ENCODE results near the gene PRR14L.
"Not testable (repeated sequence)": the region's sequence is repeated elsewhere in the genome, so short reads cannot be mapped to it uniquely, and the experiment has no call there.

PRR14L gene

GRCh38 chr22:31749636-31750364 is at the start of gene PRR14L:
Gene PRR14L (minus strand): TSS chr22:31750132. CDS start chr22:31738860, 11,272 bp downstream.
- Mint-ChIP-seq H3K9me3 (no peaks in the 10 kb centered on the region), H3K27ac (peak within 1 kb of the TSS; percentile 100)

DNA sequence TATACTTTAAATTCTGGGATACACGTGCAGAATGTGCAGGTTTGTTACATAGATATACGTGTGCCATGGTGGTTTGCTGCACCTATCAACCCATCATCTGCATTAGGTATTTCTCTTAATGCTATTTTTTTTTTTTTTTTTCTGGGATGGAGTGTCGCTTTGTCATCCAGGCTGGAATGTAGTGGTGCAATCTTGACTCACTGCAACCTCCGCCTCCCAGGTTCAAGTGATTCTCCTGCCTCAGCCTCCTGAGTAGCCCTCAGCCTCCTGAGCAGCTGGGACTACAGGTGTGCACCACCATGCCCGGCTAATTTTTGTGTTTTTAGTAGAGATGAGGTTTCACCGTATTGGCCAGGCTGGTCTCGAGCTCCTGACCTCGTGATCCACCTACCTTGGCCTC is 49.4 kb upstream of the PRR14L start:
- H3K4me3 Mint-ChIP-seq, H3K27ac Mint-ChIP-seq, H3K9me3 Mint-ChIP-seq, H3K27me3 Mint-ChIP-seq, H3K4me1 Mint-ChIP-seq: not testable (repeated sequence)
- peaks cover 14% of the 10 kb centered on the region for H3K36me3 Mint-ChIP-seq

More at GRCh38 chr22:31749636-31750364, at the start of gene PRR14L:
- H3K36me3 Mint-ChIP-seq, result peaks cover 4% of the 10 kb centered on the region
- H3K4me1 Mint-ChIP-seq, result peaks cover 56% of the 10 kb centered on the region
- H3K4me3 Mint-ChIP-seq, result peak within 1 kb of the TSS; percentile 96
- H3K27me3 Mint-ChIP-seq, result no peaks in the 10 kb centered on the region

- Mint-ChIP-seq H3K27ac (no peak overlapping the region), H3K4me3 (no peak overlapping the region), H3K27me3 (no peaks in the 10 kb centered on the region), H3K9me3 (no peaks in the 10 kb centered on the region), H3K4me1 (no peaks in the 10 kb centered on the region), H3K36me3 (no peaks in the 10 kb centered on the region)
Observed at GRCh38 chr22:31790240-31790639, 40.3 kb upstream of the PRR14L start.

DNA sequence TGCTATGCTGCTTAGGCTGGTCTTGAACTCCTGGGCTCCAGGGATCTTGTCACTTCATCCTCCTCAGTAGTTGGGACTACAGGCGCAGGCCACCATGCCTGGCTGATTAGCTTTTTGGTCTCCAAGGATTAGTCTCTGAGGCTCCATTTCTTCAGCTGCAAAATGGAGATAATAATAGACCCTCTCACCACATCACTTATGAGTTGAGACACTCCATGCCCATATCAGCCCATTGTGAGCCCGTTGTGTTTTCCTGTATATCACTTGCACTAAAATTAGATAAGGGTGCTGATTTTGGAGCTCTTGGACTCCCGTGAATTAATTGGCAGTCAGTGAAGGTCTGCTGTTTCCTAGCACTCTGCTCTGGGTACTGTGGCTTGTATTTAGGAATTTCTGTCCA is 39.9 kb upstream of the PRR14L start:
- Mint-ChIP-seq H3K36me3 (peaks cover 3% of the 10 kb centered on the region), H3K9me3 (no peaks in the 10 kb centered on the region), H3K4me1 (no peaks in the 10 kb centered on the region), H3K27ac (no peak overlapping the region), H3K27me3 (no peaks in the 10 kb centered on the region), H3K4me3 (no peak overlapping the region)

GRCh38 chr22:31776231-31776630 is 26.3 kb upstream of the PRR14L start:
- Mint-ChIP-seq H3K4me1 (no peaks in the 10 kb centered on the region), H3K27ac (no peak overlapping the region), H3K9me3 (no peaks in the 10 kb centered on the region), H3K4me3 (no peak overlapping the region), H3K36me3 (peaks cover 8% of the 10 kb centered on the region), H3K27me3 (no peaks in the 10 kb centered on the region)

GRCh38 chr22:31773416-31773815 is 23.5 kb upstream of the PRR14L start:
- no peaks in the 10 kb centered on the region for H3K9me3 Mint-ChIP-seq
- H3K27ac Mint-ChIP-seq, result no peak overlapping the region
- H3K4me3 Mint-ChIP-seq, result no peak overlapping the region
- H3K36me3 Mint-ChIP-seq, result no peaks in the 10 kb centered on the region
- H3K4me1 Mint-ChIP-seq, result no peaks in the 10 kb centered on the region
- no peaks in the 10 kb centered on the region for H3K27me3 Mint-ChIP-seq

DNA sequence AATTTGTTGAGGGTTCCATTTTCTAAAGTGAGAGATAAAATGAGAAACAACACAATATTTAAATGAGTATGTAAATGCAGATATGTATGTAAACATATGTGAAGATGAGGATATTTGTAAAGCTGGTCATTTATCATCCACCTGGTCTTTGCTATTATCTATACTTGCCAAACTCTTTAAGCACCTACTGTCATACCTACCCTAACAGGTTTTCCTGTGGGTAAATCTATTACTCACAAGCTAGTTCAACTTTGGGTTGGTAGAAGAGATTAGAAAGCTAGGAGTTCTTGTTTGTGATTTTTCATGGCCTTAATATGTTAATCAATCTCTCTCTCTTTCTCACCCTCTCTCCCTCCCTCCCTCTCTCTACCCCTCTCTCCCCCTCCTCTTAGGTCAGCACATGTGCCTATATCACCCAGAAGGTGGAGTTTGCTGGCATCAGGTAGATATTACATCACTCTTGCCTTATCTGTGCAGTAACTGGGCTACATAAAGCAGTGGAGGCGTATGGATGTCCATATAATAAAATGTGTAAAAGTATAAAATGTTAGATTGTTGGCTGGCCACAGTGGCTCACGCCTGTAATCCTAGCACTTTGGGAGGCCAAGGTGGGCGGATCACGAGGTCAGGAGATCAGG is 18.6 kb upstream of the PRR14L start:
- Mint-ChIP-seq H3K4me3 (no peak overlapping the region), H3K36me3 (peaks cover 11% of the 10 kb centered on the region), H3K4me1 (peaks cover 5% of the 10 kb centered on the region), H3K27ac (no peak overlapping the region), H3K27me3 (no peaks in the 10 kb centered on the region), H3K9me3 (no peaks in the 10 kb centered on the region)

GRCh38 chr22:31764785-31765184 is 14.9 kb upstream of the PRR14L start:
- Mint-ChIP-seq H3K36me3 (peaks cover 14% of the 10 kb centered on the region), H3K27ac (peak overlapping the region; percentile 10)

GRCh38 chr22:31758860-31759259 is 8.9 kb upstream of the PRR14L start:
- not testable (repeated sequence) for H3K4me3 Mint-ChIP-seq, H3K9me3 Mint-ChIP-seq, H3K27ac Mint-ChIP-seq, H3K27me3 Mint-ChIP-seq, H3K36me3 Mint-ChIP-seq
- peaks cover 15% of the 10 kb centered on the region for H3K4me1 Mint-ChIP-seq

More at GRCh38 chr22:31764785-31765184, 14.9 kb upstream of the PRR14L start:
- no peaks in the 10 kb centered on the region for H3K27me3 Mint-ChIP-seq
- peaks cover 5% of the 10 kb centered on the region for H3K4me1 Mint-ChIP-seq
- no peaks in the 10 kb centered on the region for H3K9me3 Mint-ChIP-seq
- no peak overlapping the region for H3K4me3 Mint-ChIP-seq

GRCh38 chr22:31757265-31757664 is 7.3 kb upstream of the PRR14L start:
- Mint-ChIP-seq H3K27me3 (no peaks in the 10 kb centered on the region), H3K4me3 (no peak overlapping the region), H3K27ac (no peak overlapping the region), H3K4me1 (peaks cover 25% of the 10 kb centered on the region), H3K9me3 (no peaks in the 10 kb centered on the region), H3K36me3 (peaks cover 3% of the 10 kb centered on the region)

GRCh38 chr22:31754813-31755212 is 4.9 kb upstream of the PRR14L start:
- Mint-ChIP-seq H3K4me3 (peak overlapping the region; percentile 96), H3K4me1 (peaks cover 34% of the 10 kb centered on the region), H3K27me3 (no peaks in the 10 kb centered on the region), H3K36me3 (no peaks in the 10 kb centered on the region), H3K27ac (peak overlapping the region; percentile 99), H3K9me3 (no peaks in the 10 kb centered on the region)

DNA sequence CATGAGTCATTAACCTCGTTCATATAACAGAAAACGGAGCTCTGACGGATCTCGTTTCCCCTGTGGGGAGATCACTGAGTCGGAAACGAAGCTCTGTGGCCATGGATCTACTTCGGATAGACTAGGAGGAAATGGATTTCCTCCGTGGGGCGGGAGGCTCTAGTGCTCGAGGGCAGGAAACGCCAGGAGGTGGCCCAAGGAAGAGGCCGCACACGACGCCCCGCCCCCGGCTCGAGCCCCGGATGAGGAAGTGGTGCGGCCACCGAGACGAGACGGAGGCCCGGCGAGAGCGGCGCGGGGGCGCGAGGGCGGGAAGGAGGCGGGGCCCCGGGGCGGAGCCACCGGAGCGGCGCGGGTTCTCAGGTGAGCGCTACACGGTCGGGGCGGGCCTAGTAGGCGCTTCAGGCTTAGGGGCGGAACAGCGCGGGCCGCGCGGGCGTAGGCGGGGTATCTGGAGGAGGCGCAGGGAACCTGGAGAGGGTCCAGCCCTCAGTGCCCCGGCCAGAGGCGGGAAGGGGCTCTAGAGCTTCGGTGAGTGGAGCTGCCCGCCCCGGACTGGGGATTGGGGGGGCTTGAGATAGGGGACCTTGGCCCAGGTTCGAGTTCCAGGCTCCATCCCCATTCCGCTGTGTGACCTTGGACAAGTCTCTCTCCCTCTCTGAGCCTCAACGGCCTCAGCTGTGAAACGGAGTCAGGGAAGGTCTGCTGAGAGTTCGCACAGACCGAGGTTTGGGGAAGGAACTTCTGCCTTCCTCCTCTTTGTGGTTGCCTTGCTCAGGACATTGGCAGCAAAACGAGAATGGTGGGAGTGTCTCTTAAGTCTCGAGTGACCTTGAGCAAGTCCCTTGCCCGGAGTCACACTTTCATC is 3.9 kb upstream of the PRR14L start, which contains the start of gene DEPDC5:
Gene DEPDC5, plus strand, starts transcription at position 386 of the 868 bp plus-strand sequence. CDS start 903 bp downstream, outside the sequence.
- H3K27ac Mint-ChIP-seq, result peak within 1 kb of the TSS; percentile 99
- peaks cover 41% of the 10 kb centered on the region for H3K4me1 Mint-ChIP-seq
- H3K4me3 Mint-ChIP-seq, result peak within 1 kb of the TSS; percentile 96
- no peaks in the 10 kb centered on the region for H3K36me3 Mint-ChIP-seq
- no peaks in the 10 kb centered on the region for H3K9me3 Mint-ChIP-seq
- no peaks in the 10 kb centered on the region for H3K27me3 Mint-ChIP-seq

GRCh38 chr22:31753005-31753633 is 3.2 kb upstream of the PRR14L start:
- Mint-ChIP-seq H3K36me3 (no peaks in the 10 kb centered on the region), H3K4me1 (peaks cover 48% of the 10 kb centered on the region), H3K4me3 (peak overlapping the region; percentile 96)

GRCh38 chr22:31752096-31752847 is 2.3 kb upstream of the PRR14L start:
- Mint-ChIP-seq H3K27ac (peak overlapping the region; percentile 8), H3K36me3 (peaks cover 4% of the 10 kb centered on the region), H3K9me3 (no peaks in the 10 kb centered on the region), H3K4me1 (peaks cover 57% of the 10 kb centered on the region), H3K4me3 (peak overlapping the region; percentile 26), H3K27me3 (no peaks in the 10 kb centered on the region)

More at GRCh38 chr22:31753005-31753633, 3.2 kb upstream of the PRR14L start:
- no peaks in the 10 kb centered on the region for H3K9me3 Mint-ChIP-seq
- peak overlapping the region; percentile 99 for H3K27ac Mint-ChIP-seq
- no peaks in the 10 kb centered on the region for H3K27me3 Mint-ChIP-seq
